Lower lobe of right lung (tissue), 2 donors: ENCODE results near the gene PDK2. TPM values are rescaled to one million over a fixed set of nuclear protein-coding genes. Genes with fewer than 3 reads are reported as not detected.

Source experiments
- ATAC-seq, 2 donors: fragments of 200-7000 bp; cut with Tn5 transposase; one replicate each; pipeline ENCODE4 v1.9.1; 2020 to 2022; ENCODE audit warnings: mild to moderate bottlenecking in 2 of 2, moderate library complexity in 2 of 2
- DNase-seq: peaks from one replicate; pipeline ENCODE4 v3.0.0-alpha.2; 2020
- H3K27ac ChIP-seq: fragments of 200-600 bp; one replicate; pipeline ENCODE4 v1.8.0; 2022
- H3K27me3 ChIP-seq: fragments of 200-600 bp; one replicate; pipeline ENCODE4 v1.8.0; 2022; ENCODE audit warnings: low read depth
- H3K36me3 ChIP-seq: fragments of 200-600 bp; one replicate; pipeline ENCODE4 v1.8.0; 2022; ENCODE audit warnings: mild to moderate bottlenecking
- H3K4me1 ChIP-seq: fragments of 200-600 bp; one replicate; pipeline ENCODE4 v1.8.0; 2022
- H3K4me3 ChIP-seq: fragments of 200-600 bp; one replicate; pipeline ENCODE4 v1.8.0; 2022; ENCODE audit warnings: mild to moderate bottlenecking
- H3K9me3 ChIP-seq: fragments of 200-600 bp; one replicate; pipeline ENCODE4 v1.8.0; 2022
- CTCF ChIP-seq: fragments of 200-600 bp; IDR thresholded peaks from one replicate; pipeline ENCODE4 v1.8.0; 2022; ENCODE audit warnings: antibody characterized with exemption, mild to moderate bottlenecking
- intact Hi-C: fragments of 100-400 bp; cut with DNase I; formaldehyde crosslinking; loops from one replicate; pipeline ENCODE4 v1.11.0; 2022
- total RNA-seq: library from RNA; stranded (reverse); fragmentation: NEBNext Ultra II Directional; extraction: Animal tissue kit (Norgen Biotek cat#: 25700); gene quantifications from one replicate; pipeline ENCODE4 v1.2.1, GENCODE V29; 2021
- donor health status: DM: no; HTN: yes; CAD: no; lungs with severe emphysema.

Gene PDK2
- total RNA-seq, 1 donor from 2014 or later, result 35.7 TPM

DNA sequence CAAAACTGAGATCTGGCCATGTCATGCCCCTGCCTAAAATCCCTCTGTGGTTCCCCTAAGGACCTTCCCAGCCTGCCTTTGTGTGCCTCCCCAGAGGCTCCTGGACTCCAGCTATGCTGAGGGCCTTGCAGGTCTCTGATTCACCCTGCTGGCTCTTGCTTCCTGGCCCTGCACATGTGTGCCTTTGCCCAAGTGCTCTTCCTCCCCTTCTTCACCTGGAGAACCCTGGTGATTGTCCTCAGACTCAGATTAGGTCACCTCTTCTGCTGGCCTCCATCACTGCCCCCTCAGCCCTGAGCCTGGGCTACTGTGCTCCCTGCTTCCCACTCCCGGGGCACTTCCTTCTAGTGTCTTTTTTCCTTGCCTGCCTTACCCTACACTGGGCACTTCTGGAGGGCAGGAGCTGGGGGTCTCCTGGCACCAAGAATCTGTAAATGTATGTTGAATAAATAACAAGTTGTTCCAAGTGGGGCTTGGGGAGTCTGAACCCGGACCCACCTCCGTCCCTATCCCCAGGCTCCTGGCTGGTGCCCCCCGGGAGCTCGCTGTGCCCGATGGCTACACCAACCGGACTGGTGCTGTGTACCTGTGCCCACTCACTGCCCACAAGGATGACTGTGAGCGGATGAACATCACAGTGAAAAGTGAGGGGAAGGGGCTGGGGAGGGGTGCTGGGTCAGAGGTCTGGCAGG, 31.4 kb upstream of the PDK2 start:
- no peak for TF ChIP-seq CTCF
- Histone ChIP-seq H3K4me1 (peaks cover 67% of the 10 kb centered on the region), H3K27ac (peak overlapping the region; percentile 96), H3K9me3 (no peaks in the 10 kb centered on the region), H3K4me3 (no peak overlapping the region), H3K27me3 (no peaks in the 10 kb centered on the region), H3K36me3 (peaks cover 28% of the 10 kb centered on the region)
- DNase-seq (no peak), ATAC-seq (no peak)
- intact Hi-C loops, result no loop called here

- no peaks in the 10 kb centered on the region for H3K9me3 ChIP-seq
- H3K27me3 ChIP-seq, result no peaks in the 10 kb centered on the region
- DNase-seq (peak; percentile 74), ATAC-seq (peak; percentile 12 to 25)
- peak overlapping the region; percentile 96 for H3K27ac ChIP-seq
- intact Hi-C loops, result no loop called here
- peaks cover 60% of the 10 kb centered on the region for H3K4me1 ChIP-seq
- no peak for TF ChIP-seq CTCF
- H3K4me3 ChIP-seq, result no peak overlapping the region
- peaks cover 35% of the 10 kb centered on the region for H3K36me3 ChIP-seq
These were observed 30.7 kb upstream of the PDK2 start for GRCh38 chr17:50064253-50065001.

GRCh38 chr17:50065056-50065455, 30.1 kb upstream of the PDK2 start:
- Histone ChIP-seq H3K4me3 (no peak overlapping the region), H3K36me3 (peaks cover 41% of the 10 kb centered on the region), H3K27ac (peak overlapping the region; percentile 96), H3K9me3 (no peaks in the 10 kb centered on the region), H3K4me1 (peaks cover 53% of the 10 kb centered on the region), H3K27me3 (no peaks in the 10 kb centered on the region)
- DNase-seq, result no peak
- intact Hi-C loops, result no loop called here
- no peak for TF ChIP-seq CTCF
- ATAC-seq, result no peak

- Histone ChIP-seq H3K36me3 (peaks cover 61% of the 10 kb centered on the region), H3K4me1 (peaks cover 34% of the 10 kb centered on the region), H3K27ac (no peak overlapping the region), H3K27me3 (no peaks in the 10 kb centered on the region), H3K4me3 (no peak overlapping the region), H3K9me3 (no peaks in the 10 kb centered on the region)
- DNase-seq, result no peak
- intact Hi-C loops, result no loop called here
- no peak for ATAC-seq
- no peak for TF ChIP-seq CTCF
These were observed 28.2 kb upstream of the PDK2 start for GRCh38 chr17:50066995-50067394.

GRCh38 chr17:50067996-50068395, 27.2 kb upstream of the PDK2 start:
- no peak for TF ChIP-seq CTCF
- no peak overlapping the region for H3K27ac ChIP-seq
- H3K4me3 ChIP-seq, result no peak overlapping the region
- DNase-seq (no peak), ATAC-seq (no peak)
- H3K27me3 ChIP-seq, result no peaks in the 10 kb centered on the region
- intact Hi-C loops, result no loop called here
- peaks cover 24% of the 10 kb centered on the region for H3K4me1 ChIP-seq
- H3K9me3 ChIP-seq, result no peaks in the 10 kb centered on the region
- H3K36me3 ChIP-seq, result peaks cover 70% of the 10 kb centered on the region
